ENCODE results near the gene CDC14C.

DNA sequence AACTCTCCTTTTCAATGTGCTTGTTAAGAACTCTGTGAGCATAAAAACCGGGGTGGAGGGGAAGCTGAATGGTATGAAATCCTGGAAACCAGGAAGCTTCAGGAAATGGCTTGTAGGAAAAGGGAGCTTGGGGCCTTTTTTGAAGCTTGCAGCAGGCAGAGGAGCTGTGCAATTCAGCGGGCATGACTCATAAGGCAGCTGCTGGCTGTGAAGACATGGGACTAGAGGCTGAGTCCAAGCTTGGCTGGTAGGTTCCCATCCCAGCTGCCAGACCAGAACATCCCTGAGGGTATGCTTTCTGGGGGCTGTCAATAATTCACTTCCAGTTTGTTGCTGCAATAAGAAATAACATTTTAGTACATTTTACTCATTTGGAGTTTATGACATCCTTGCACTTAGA is 36.8 kb upstream of the CDC14C start:
- TF ChIP-seq, protein P1, sequence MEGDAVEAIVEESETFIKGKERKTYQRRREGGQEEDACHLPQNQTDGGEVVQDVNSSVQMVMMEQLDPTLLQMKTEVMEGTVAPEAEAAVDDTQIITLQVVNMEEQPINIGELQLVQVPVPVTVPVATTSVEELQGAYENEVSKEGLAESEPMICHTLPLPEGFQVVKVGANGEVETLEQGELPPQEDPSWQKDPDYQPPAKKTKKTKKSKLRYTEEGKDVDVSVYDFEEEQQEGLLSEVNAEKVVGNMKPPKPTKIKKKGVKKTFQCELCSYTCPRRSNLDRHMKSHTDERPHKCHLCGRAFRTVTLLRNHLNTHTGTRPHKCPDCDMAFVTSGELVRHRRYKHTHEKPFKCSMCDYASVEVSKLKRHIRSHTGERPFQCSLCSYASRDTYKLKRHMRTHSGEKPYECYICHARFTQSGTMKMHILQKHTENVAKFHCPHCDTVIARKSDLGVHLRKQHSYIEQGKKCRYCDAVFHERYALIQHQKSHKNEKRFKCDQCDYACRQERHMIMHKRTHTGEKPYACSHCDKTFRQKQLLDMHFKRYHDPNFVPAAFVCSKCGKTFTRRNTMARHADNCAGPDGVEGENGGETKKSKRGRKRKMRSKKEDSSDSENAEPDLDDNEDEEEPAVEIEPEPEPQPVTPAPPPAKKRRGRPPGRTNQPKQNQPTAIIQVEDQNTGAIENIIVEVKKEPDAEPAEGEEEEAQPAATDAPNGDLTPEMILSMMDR (IDR thresholded peaks at IDR 0.05) = no peak
- TF ChIP-seq EP300 (IDR thresholded peaks at IDR 0.05) = no peak

Measured in gastroesophageal sphincter (tissue), 3 donors.